ENCODE measurements around the gene MYCBPAP. TPM values are rescaled to one million over a fixed set of nuclear protein-coding genes. Genes with fewer than 3 reads are reported as not detected.

MYCBPAP gene
- polyA plus RNA-seq, 3 donors, result 1.4 to 2.4 (median 1.6) TPM

DNA sequence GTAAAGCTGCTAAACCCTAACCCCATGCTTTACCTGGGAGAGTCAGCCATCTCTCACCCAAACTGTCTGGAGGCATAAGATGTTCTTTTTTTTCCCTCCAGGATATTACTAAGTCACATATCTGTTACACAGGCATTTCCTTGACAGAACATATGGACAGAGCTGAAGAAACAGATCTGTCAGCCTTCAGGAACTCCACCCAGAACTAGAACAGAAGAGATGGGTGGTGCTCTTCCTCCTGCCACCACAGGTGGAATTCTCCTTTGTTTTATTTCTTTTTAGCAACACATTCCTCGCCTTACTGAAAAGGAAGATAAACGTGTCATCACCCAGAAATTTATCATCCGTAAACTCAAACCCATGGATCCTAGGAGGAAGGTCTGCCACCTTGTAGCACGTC lies 8.8 kb downstream of the MYCBPAP start:
- no peak for DNase-seq (ENCODE audit: low read depth in 3 of 3, low spot score in 2 of 3)

DNA sequence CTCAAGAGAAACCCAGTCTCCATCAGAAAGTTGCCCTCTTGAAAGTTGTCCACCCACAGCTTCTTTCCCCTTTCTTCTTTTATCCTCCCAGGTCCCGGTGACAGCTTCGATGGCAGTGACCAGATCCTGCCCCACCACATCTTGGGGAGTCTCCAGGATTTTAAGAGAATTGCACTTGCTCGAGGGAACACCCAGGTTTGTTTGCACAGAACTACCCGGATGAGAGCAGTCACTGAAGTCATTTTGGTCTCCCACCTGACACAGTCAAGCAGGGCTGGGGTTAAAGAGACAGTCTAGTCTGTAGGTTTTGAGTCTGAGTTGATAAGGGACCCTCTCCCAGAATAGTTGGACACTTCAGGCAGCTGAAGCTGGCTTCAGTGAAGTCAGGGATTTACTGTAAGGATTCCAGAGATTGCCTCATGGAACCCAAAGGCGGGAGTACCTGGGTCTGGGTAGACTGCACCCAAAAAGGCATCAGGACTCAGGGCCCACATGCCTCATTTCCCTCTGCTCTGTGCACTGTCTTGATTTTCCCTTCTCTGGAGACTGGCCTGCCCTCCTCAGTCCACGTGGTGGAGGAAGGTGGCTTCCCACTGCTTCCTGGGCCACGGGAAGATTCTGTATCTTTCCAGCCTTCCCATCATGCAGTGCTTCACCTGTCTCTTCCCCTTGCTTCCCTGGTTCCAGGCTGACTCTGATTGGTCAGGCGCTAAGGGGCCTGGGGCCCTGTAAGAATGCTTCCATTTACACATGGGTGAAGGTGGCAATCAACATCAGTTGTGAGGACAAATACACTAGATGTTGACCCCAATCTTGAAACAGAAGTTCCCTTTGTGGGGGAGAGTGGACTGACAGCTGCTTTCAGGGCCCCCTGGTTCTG lies 9.5 kb downstream of the MYCBPAP start:
- no peak for DNase-seq (ENCODE audit: low read depth in 3 of 3, low spot score in 2 of 3)

DNA sequence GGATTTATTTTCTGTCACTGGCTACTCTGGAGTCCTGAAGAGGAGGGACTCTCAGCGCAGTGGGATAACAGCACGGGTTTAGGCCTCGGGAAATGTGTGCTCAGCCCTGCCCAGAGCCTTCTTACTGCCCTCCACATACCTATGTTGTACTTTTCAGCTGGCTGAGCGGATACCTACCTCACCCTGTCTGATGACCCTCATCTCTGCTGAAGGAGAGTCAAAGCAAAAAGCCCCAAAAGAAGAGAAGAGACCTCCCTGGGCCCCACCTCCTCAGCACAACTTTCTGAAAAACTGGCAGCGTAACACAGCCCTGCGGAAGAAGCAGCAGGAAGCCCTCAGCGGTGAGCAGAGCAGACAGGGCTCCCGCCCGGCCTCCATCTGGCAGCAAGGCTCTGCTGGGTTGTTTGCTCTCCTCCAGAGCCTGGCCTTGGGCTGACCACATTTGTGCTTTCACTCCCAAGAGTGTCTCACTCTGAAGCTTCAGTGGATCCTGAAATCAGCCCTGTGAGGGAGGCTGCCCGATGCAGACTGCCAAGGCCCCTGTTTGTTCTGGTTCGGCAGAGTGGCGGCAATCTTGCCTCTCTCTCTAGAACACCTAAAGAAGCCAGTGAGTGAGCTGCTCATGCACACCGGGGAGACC lies 10.3 kb downstream of the MYCBPAP start:
- DNase-seq (ENCODE audit: low read depth in 3 of 3, low spot score in 2 of 3), result no peak

DNA sequence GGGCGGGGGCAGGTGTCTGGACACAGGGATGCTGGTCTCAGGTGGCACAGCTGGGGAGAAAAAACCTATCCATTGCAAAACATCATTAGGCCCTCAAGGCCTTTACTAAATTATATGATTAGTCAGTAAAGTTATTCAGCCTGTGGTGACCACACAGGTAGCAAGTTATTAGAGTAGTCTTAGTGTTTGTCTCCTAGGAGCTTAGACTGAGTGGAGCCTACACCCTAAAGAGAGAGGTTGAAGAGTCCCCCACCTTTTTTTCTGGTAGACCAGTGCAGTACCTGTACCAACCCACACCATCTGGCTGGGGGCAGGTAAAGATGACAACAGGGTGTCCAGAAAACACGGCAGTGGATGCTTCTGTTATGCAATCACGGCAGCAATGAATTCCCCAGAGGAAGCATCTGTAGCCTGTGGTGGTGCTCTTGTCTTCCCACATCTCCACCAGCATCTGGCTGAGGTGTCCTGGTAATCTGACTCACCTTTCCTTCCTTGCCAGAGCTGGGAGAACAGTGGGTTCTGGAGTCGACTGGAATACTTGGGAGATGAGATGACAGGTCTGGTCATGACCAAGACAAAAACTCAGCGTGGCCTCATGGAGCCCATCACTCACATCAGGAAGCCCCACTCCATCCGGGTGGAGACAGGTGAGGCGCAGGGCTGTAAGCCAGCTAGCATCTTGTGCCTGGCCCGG lies 11.0 kb downstream of the MYCBPAP start:
- DNase-seq (ENCODE audit: low read depth in 3 of 3, low spot score in 2 of 3), result no peak

DNA sequence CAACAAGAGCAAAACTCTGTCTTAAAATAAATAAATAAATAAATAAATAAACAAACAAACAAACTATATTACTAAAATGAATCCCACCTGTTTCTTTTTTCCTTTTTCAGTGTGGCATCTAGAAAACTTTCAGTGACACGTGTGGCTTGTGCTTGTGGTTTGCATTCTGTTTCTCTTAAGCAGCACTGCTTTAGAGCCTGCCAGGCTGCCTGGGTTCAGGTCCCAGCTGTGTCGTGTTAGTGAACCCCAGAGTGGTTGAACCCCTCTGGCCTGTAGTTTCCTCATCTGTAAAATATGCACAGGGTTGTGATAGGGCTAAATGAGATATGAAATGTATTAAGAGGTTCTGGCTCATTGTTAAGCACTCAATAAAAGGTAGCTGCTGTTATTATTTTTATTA lies 12.2 kb downstream of the MYCBPAP start:
- no peak for DNase-seq (ENCODE audit: low read depth in 3 of 3, low spot score in 2 of 3)

DNA sequence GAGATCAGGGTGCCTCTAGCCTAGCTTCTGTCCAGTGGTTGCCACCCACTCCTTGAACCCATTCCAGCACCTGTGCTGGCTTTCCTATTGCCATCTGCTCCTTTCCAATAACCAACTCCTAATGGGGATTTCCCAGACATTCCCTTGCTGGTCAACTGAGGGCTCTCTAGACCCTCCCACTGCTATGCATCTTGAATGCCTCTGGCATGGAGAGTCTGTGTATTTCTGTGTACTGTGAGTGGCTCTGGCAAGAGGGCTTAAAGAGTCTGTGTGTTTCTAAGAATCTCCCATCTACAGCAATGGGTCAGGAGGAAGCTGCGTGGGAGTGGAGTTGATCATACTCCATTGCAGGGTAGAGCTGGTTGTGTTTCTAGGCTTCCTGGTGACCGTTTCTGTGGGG lies 13.3 kb downstream of the MYCBPAP start:
- no peak for DNase-seq (ENCODE audit: low read depth in 3 of 3, low spot score in 2 of 3)

DNA sequence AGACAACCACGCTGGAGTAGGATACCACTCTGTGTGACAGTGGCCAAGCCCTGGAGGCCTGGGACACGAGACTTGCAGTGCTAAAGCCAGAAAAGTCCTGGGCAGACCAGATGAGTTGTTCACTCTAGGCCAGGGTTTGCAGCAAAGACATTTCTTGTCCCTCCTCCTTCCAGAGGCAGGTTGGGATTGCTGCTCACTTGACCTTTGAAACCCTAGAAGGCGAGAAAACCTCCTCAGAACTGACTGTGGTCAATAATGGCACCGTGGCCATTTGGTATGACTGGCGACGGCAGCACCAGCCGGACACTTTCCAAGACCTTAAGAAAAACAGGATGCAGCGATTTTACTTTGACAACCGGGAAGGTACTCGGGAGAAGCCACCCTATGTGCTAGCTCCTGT lies 14.5 kb downstream of the MYCBPAP start:
- no peak for DNase-seq (ENCODE audit: low read depth in 3 of 3, low spot score in 2 of 3)

DNA sequence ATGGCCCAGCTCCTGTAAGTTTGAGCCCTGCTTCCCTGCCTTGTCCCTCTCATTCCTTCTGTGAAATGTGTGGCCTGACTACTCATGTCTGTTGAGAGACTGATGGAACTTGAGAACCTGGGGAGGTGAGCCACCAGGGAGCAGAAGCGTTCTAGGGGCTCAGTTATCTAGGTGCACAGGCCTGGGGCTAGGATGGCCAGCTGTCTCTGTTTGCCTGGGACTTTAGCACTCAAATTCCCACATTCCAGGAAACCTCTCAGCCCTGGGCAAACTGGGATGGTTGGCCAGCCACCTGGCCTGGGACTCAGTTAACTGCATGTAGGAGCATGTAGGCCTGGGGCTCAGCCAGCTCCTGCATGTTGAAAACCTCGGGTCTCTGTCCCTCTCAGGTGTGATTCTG lies 15.0 kb downstream of the MYCBPAP start:
- no peak for DNase-seq (ENCODE audit: low read depth in 3 of 3, low spot score in 2 of 3)

DNA sequence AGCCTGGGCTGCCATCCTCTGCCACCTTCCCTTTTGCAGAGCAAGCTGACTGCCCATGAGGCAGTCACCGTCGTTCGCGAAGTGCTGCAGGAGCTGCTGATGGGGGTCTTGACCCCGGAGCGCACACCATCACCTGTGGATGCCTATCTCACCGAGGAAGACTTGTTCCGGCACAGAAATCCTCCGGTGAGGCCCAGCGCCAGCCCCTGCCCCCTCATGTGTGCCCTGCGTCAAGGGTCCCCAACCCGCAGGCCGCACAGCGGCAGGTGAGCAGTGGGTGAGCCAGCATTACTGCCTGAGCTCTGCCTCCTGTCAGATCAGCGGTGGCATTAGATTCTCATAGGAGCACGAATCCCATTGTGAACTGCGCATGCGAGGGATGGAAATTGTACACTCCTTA lies 16.6 kb downstream of the MYCBPAP start:
- DNase-seq (ENCODE audit: low read depth in 3 of 3, low spot score in 2 of 3), result no peak

DNA sequence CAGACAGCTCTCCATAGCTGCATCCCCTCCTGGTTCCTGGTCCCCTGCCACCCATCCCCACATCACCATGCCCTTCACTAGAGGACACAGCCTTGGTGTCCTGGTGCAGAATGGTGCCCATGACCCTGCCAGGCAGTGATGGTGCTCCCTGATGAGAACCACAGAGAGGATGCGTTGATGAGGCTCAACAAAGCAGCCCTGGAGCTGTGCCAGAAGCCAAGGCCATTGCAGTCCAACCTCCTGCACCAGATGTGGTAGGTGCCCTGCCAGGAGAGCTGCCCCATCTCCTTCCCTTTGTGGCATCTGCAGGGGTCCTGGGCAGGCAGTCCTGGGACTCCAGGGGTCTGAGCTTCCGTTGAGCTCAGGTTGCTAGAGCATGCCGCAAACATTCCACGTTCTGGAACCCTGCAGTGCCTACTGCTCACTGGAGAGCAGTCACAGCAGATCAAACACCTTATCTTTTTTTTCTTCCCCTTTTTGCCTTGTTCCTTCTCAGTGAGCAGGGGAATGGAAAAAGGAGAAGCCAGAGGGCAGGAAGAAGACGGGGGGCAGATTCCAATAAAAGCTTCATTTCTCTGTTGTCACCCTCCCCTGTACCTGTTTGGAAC lies 19.0 kb downstream of the MYCBPAP start:
- DNase-seq (ENCODE audit: low read depth in 3 of 3, low spot score in 2 of 3), result no peak

DNA sequence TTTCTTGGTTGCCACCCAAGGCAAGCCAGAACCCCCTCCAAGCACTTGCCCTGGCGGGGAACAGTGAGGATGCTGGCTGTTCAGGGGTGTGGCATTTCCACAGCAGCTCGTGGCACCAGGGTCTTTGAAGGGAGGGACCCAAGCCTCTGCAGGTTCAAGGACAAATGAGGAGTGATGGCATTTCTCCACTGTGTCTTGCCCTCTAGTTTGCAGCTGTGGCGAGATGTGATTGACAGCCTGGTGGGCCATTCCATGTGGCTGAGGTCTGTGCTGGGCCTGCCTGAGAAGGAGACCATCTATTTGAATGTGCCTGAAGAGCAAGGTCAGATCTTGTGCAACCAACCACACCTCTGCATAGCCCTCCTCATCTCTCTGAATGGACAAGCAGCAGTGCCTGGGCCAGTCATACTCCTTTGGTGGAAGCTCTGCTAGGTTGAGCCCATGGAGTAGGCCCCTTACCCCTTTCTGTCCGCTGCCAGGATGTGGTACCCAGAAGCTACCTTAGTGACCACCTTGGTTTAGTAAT lies 19.8 kb downstream of the MYCBPAP start:
- no peak for DNase-seq (ENCODE audit: low read depth in 3 of 3, low spot score in 2 of 3)

DNA sequence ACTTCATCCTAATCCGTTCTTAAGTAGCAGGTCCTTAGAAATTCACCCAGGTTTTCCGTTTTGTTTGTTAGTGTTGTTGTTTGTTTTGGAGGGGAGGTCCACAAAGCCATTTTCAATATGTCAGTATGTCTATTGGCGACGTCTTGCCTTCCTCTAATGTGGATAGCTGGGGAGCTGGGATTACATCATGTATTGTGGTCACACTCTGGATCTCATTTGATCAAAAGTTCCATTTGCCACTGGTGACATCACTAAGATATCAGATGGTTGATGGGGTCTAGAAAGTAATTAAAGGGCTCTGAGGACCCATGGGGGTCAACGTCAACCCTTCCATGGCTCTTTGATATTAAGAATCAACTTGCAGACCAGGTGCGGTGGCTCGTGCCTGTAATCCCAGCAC lies 21.6 kb downstream of the MYCBPAP start:
- no peak for DNase-seq (ENCODE audit: low read depth in 3 of 3, low spot score in 2 of 3)

DNA sequence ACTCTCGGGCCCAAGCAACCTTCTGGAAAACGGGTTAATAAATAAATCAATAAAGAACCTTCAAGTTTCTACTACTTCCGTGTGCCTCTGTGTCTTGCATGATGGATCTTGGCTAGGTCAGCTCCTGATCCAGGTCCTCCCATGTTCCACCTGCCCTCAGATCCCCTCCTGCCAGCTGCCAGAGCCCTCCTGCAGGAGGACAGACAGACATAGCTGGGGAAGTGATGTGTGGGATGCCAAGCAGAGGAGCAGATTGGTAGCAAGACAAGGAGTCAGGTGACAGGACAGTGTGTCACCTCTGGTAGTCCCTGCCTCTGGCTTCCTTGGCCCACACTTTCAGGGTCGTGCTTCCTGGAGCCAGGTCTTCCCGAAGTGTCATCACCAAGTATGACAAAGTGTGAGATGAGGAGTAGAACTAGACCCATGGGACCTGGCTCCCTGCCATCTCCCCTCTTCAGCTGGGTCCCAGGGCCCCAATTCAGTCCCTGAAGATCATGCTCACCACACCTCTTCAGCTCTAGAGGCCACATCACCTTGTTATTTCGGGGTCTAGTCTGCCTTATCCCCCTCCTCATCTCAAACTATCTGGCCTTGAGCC lies 23.3 kb downstream of the MYCBPAP start:
- DNase-seq (ENCODE audit: low read depth in 3 of 3, low spot score in 2 of 3), result no peak

DNA sequence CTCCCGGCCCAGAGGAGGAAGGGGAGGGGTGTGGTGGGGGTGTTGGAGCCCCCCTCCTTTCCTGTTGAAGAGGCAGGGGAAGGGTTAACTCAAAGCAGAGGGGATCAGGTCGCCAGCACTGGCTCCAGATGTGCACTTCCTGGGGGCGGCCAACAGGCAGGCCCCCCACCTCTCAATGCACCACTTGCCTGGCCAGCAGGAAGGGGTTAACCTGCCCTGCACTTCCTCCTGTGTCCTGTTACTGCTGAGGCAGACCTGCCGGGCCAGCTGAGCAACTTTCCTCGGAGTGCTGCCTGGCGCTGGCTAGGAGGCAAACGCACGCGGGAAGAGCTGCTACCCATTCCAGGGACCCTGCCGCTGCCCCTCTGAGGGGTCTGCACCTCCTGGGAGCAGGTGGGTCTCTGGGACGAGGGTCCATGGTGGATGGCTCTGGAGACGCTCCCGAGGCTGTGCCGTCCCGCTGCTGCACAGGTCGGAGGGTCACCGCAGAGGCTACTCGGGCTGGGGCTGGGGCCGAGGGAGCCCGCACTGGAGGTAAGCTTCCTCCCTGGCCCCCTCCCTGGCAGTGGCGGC lies 24.3 kb downstream of the MYCBPAP start, which contains the start of gene EPN3:
TSS of gene EPN3 (plus strand) at position 284 of the 573 bp plus-strand sequence. CDS start 3,822 bp downstream, outside the sequence.
- DNase-seq (ENCODE audit: low read depth in 3 of 3, low spot score in 2 of 3), result no peak

DNA sequence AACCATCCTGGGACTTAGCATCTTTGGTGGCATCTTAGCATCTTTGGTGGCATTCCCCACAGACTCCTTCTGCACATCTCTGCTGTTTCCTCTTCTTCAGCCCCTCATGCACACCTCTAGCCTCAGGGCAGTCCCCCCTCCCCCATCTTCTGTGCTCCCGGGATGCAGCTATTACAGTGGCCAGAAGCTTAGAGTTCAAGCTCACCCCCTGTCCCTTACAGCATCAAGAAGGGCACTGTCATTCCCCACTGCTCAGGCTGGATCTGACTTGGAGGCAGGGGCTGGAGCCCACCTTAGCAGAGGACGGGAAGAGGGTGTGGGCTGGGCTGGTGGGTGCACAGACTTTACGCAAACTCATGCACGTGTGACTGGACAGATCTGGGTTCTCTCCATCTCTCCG lies 24.9 kb downstream of the MYCBPAP start:
- DNase-seq (ENCODE audit: low read depth in 3 of 3, low spot score in 2 of 3), result no peak

DNA sequence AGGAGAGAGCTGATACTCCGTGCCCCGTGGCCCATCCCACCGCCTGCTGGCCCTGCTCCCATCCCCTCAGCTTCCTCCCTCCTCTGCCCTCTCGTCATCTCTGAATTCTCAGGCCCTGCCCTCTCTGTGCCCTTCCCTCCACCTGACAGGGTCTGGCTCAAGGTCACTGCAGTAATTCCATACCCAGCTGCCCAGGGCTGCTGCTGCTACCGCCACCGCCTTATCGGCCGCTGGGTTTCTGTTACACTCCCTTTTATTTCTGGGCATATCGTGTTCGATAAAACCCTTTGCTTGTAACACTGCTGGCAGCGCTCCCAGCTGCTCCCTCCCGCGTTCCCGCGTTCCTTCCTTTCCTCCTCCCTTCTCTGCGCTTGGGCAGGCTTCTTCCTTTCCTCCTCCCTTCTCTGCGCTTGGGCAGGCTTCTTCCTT lies 25.5 kb downstream of the MYCBPAP start:
- DNase-seq (ENCODE audit: low read depth in 3 of 3, low spot score in 2 of 3), result no peak

DNA sequence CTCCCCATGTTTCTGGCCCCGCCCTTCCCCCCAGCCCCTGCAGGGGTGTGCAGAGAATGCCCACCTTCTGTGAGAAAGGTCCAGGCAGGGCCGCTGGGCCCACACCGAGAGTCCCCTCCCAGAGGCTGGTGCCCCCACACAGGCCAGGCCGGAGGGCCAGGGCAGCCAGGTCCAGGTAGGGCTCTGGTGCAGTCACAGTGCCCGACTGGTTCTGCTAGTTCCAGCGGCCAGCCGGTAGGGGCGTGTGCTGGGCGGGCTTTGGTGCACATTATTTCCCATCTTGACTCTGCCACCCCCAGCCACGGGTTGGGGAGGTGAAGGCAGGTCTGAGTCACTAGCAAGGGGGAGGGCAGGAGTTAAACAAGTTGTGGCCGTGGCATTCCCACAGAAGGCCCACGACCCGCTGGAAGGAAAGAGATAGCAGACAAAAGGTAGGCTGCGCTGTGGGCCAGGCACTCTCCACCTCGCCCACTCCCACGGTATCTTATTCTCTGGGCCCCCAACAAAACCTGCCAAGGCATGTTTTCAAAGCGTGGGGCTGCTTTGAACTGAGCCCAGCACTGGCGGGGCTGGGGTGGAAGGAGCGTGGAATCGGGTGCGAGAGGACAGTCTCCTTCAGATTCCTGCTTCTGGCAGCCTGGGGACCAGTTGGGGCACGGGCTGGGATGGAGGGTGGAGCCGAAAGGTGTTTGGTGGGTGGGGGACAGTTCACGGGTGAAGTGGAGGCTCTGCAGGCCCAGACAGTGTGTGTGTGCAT lies 26.2 kb downstream of the MYCBPAP start:
- DNase-seq (ENCODE audit: low read depth in 3 of 3, low spot score in 2 of 3), result no peak

DNA sequence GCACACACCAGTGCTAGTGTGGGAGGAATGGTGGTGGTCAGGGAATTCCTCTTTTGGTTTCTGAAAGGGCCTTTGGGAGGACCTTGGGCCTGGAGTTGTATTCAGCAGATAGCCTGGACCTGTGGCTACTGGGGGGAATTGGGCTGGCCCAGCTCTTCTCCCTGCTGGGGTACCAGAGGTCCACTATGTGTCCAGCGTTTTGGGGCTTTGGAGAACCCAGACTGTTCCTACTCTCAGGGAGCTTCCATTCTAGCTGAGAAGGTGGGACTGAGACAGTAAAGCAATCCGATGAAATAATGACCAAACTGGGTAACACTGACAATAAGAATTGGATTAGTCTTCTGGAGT lies 26.7 kb downstream of the MYCBPAP start:
- no peak for DNase-seq (ENCODE audit: low read depth in 3 of 3, low spot score in 2 of 3)

DNA sequence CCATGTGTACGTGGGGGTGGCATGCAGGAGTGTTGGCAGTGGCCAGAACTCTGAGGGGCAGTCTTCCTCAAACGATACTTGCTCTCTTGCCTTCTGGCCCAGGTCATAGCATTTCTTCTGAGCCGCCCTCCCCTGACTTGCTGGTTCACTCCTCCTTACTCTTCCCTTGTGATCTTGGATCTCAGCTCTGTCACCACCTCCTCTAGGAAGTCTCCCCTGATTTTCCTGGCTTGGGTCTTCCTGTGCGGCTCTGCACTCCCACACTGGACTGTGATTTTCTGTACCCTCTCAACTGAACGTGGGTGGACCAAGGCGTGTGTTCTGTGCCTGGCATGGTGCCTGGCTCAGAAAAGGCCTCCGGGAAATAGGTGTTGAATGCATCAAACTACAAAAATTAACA lies 27.2 kb downstream of the MYCBPAP start:
- no peak for DNase-seq (ENCODE audit: low read depth in 3 of 3, low spot score in 2 of 3)
